ENCODE measurements around the gene RPL7A.

The RPL7A gene

GRCh38 chr9:133335924-133336811 lies 11.8 kb upstream of the RPL7A start, which contains the start of gene SURF6:
SURF6 (minus strand) TSS chr9:133336188; CDS start chr9:133336132, 56 bp downstream.
- H3K36me3 ChIP-seq (ENCODE audit: control insufficient read depth in 1 of 2, insufficient read depth in 2 of 2, low read depth in 1 of 2, low read length in 2 of 2): peaks cover 49 to 67% of the 10 kb centered on the region in 2 experiments
- H3K18ac ChIP-seq (ENCODE audit: low read depth in 1 of 2, low read length in 2 of 2): peak within 1 kb of the TSS; percentile 88 to 92
- H3K14ac ChIP-seq (ENCODE audit: low read length in 2 of 2): peak within 1 kb of the TSS in 1 of 2 experiments; percentile 89
- H2AK5ac ChIP-seq (ENCODE audit: low read length, severe bottlenecking): peak within 1 kb of the TSS; percentile 74
- H3K4me3 ChIP-seq (ENCODE audit: insufficient read depth in 1 of 2, low read depth in 1 of 2, low read length in 2 of 2): peak within 1 kb of the TSS; percentile 94 to 97
- peak within 1 kb of the TSS; percentile 6 for H2BK120ac ChIP-seq (ENCODE audit: low read depth, low read length)
- peak within 1 kb of the TSS; percentile 15 to 25 for H2BK12ac ChIP-seq (ENCODE audit: low read length in 2 of 2)
- peak within 1 kb of the TSS; percentile 13 for H2BK15ac ChIP-seq (ENCODE audit: low read depth, poor library complexity, severe bottlenecking)
- peak within 1 kb of the TSS; percentile 67 for H3K27ac ChIP-seq (ENCODE audit: low read length, poor library complexity, severe bottlenecking)
- 10% methylated on average over 57 of the region's 70 CpGs for WGBS
- peak within 1 kb of the TSS; percentile 94 for H4K91ac ChIP-seq (ENCODE audit: low read length)
- peak within 1 kb of the TSS; percentile 87 for H2AFZ ChIP-seq (ENCODE audit: low read depth, low read length)
- peak within 1 kb of the TSS; percentile 67 to 92 for H3K4ac ChIP-seq (ENCODE audit: low read depth in 1 of 2, low read length in 2 of 2)
- H3K9me3 ChIP-seq (ENCODE audit: control insufficient read depth, low read length): no peaks in the 10 kb centered on the region
- peak; percentile 90 for DNase-seq
- peak within 1 kb of the TSS; percentile 2 for H2BK5ac ChIP-seq (ENCODE audit: low read depth, low read length, poor library complexity, severe bottlenecking)
- H3K4me2 ChIP-seq (ENCODE audit: low read length, poor library complexity, severe bottlenecking): peak within 1 kb of the TSS; percentile 83
- H3K4me1 ChIP-seq (ENCODE audit: control insufficient read depth, insufficient read depth, low read depth, low read length): peaks cover 24% of the 10 kb centered on the region
- H4K8ac ChIP-seq (ENCODE audit: low read length): peak within 1 kb of the TSS; percentile 98
- peaks cover 38% of the 10 kb centered on the region for H3K79me1 ChIP-seq (replicated peaks; ENCODE audit: low read length, poor library complexity, severe bottlenecking)
- H3K27me3 ChIP-seq (ENCODE audit: control insufficient read depth in 1 of 2, insufficient read depth in 1 of 2, low read length in 2 of 2): no peaks in the 10 kb centered on the region
- H3K9ac ChIP-seq (ENCODE audit: low read length): peak within 1 kb of the TSS; percentile 93
- H3K23ac ChIP-seq (ENCODE audit: low read length in 2 of 2): peak within 1 kb of the TSS in 1 of 2 experiments; percentile 73

DNA sequence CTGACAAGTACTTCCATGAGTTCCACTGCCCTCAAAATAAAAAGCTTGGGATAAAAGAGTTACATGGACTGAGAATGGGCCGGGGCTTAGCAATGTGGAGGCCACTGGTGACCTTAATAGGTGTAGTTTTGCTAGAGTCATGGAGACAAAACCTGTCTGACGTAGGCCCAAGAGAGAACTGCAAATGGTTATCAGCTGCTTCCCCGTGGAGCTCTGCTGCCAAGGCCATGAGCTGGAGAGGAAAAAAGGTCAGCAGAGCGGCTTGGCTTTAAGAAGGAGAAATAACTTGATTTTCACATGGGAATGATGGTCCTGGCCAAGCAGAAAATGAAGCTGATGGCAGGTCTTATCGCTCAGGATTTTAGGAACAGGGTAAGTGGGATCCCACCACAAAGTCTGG lies 8.4 kb upstream of the RPL7A start:
- H3K4ac ChIP-seq (ENCODE audit: low read depth in 1 of 2, low read length in 2 of 2): no peak overlapping the region
- H2AFZ ChIP-seq (ENCODE audit: low read depth, low read length): no peak overlapping the region
- peaks cover 51 to 67% of the 10 kb centered on the region in 2 experiments for H3K36me3 ChIP-seq (ENCODE audit: control insufficient read depth in 1 of 2, insufficient read depth in 2 of 2, low read depth in 1 of 2, low read length in 2 of 2)
- H3K27me3 ChIP-seq (ENCODE audit: control insufficient read depth in 1 of 2, insufficient read depth in 1 of 2, low read length in 2 of 2): no peaks in the 10 kb centered on the region
- no peak overlapping the region for H3K4me2 ChIP-seq (ENCODE audit: low read length, poor library complexity, severe bottlenecking)
- H3K14ac ChIP-seq (ENCODE audit: low read length in 2 of 2): no peak overlapping the region
- no peak overlapping the region for H3K9ac ChIP-seq (ENCODE audit: low read length)
- H2BK15ac ChIP-seq (ENCODE audit: low read depth, poor library complexity, severe bottlenecking): no peak overlapping the region
- H4K91ac ChIP-seq (ENCODE audit: low read length): no peak overlapping the region
- no peak overlapping the region for H3K4me3 ChIP-seq (ENCODE audit: insufficient read depth in 1 of 2, low read depth in 1 of 2, low read length in 2 of 2)
- H3K9me3 ChIP-seq (ENCODE audit: control insufficient read depth, low read length): no peaks in the 10 kb centered on the region
- H2BK120ac ChIP-seq (ENCODE audit: low read depth, low read length): no peak overlapping the region
- no peak overlapping the region for H2BK5ac ChIP-seq (ENCODE audit: low read depth, low read length, poor library complexity, severe bottlenecking)
- no peak overlapping the region for H2BK12ac ChIP-seq (ENCODE audit: low read length in 2 of 2)
- H3K4me1 ChIP-seq (ENCODE audit: control insufficient read depth, insufficient read depth, low read depth, low read length): peaks cover 13% of the 10 kb centered on the region
- H2AK5ac ChIP-seq (ENCODE audit: low read length, severe bottlenecking): no peak overlapping the region
- no peak overlapping the region for H4K8ac ChIP-seq (ENCODE audit: low read length)
- no peak overlapping the region for H3K23ac ChIP-seq (ENCODE audit: low read length in 2 of 2)
- no peak overlapping the region for H3K27ac ChIP-seq (ENCODE audit: low read length, poor library complexity, severe bottlenecking)
- DNase-seq: no peak
- no peak overlapping the region for H3K18ac ChIP-seq (ENCODE audit: low read depth in 1 of 2, low read length in 2 of 2)
- WGBS: 96% methylated on average over 5 of the region's 5 CpGs
- H3K79me1 ChIP-seq (replicated peaks; ENCODE audit: low read length, poor library complexity, severe bottlenecking): peaks cover 27% of the 10 kb centered on the region

DNA sequence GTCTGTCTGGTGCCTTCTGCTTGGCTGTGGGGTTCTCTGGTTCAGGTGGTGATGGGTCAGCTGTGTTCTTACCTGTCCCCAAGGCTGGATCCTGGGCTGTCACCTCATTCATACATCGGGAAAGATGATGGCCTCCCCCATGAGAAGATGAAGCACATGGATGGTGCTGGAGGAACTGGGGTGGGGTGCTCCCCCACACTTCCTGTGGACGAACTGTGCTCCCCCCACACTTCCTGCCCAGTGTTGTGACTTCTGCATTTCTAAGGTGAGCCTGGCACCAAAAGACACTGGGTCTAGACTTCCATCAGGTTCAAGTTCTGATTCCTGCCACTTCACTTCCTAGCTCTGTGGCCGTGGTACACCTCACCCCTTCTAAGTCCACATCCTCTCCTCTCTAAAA lies 7.8 kb upstream of the RPL7A start:
- Histone ChIP-seq H3K27ac (ENCODE audit: low read length, poor library complexity, severe bottlenecking) (no peak overlapping the region), H3K14ac (ENCODE audit: low read length in 2 of 2) (no peak overlapping the region), H3K79me1 (replicated peaks; ENCODE audit: low read length, poor library complexity, severe bottlenecking) (peaks cover 31% of the 10 kb centered on the region), H3K4me3 (ENCODE audit: insufficient read depth in 1 of 2, low read depth in 1 of 2, low read length in 2 of 2) (no peak overlapping the region), H2AK5ac (ENCODE audit: low read length, severe bottlenecking) (no peak overlapping the region), H3K36me3 (ENCODE audit: control insufficient read depth in 1 of 2, insufficient read depth in 2 of 2, low read depth in 1 of 2, low read length in 2 of 2) (peaks cover 58 to 73% of the 10 kb centered on the region in 2 experiments), H4K8ac (ENCODE audit: low read length) (no peak overlapping the region), H3K4me1 (ENCODE audit: control insufficient read depth, insufficient read depth, low read depth, low read length) (peaks cover 12% of the 10 kb centered on the region), H3K4ac (ENCODE audit: low read depth in 1 of 2, low read length in 2 of 2) (no peak overlapping the region), H3K27me3 (ENCODE audit: control insufficient read depth in 1 of 2, insufficient read depth in 1 of 2, low read length in 2 of 2) (no peaks in the 10 kb centered on the region), H2AFZ (ENCODE audit: low read depth, low read length) (no peak overlapping the region), H2BK120ac (ENCODE audit: low read depth, low read length) (no peak overlapping the region), H3K4me2 (ENCODE audit: low read length, poor library complexity, severe bottlenecking) (no peak overlapping the region), H3K18ac (ENCODE audit: low read depth in 1 of 2, low read length in 2 of 2) (no peak overlapping the region), H3K9ac (ENCODE audit: low read length) (no peak overlapping the region), H2BK12ac (ENCODE audit: low read length in 2 of 2) (no peak overlapping the region), H2BK5ac (ENCODE audit: low read depth, low read length, poor library complexity, severe bottlenecking) (no peak overlapping the region), H3K9me3 (ENCODE audit: control insufficient read depth, low read length) (no peaks in the 10 kb centered on the region), H4K91ac (ENCODE audit: low read length) (no peak overlapping the region), H2BK15ac (ENCODE audit: low read depth, poor library complexity, severe bottlenecking) (no peak overlapping the region), H3K23ac (ENCODE audit: low read length in 2 of 2) (no peak overlapping the region)
- DNase-seq: no peak
- 91% methylated on average over 3 of the region's 3 CpGs for WGBS

DNA sequence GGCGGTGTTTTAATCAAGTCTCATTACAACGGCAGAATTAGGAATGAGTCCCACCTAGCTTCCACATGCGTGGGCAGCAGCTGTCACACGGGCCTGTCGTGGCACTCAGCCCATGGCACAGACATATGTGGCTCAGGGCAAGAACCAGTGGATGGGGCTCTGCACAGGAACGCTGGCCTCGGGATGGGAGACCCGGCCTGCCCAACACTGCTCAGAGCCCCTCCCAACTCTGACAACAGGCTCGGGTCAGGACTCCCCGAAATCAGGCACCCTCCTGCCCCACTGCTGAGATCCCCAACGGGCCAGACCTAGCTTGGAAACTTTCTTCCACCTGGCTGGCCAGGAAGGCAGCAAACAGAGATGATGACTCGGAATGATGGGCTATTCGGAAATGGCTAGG lies 7.1 kb upstream of the RPL7A start:
- DNase-seq: no peak
- Histone ChIP-seq H3K9ac (ENCODE audit: low read length) (no peak overlapping the region), H2BK5ac (ENCODE audit: low read depth, low read length, poor library complexity, severe bottlenecking) (no peak overlapping the region), H3K14ac (ENCODE audit: low read length in 2 of 2) (no peak overlapping the region), H3K4ac (ENCODE audit: low read depth in 1 of 2, low read length in 2 of 2) (no peak overlapping the region), H2BK15ac (ENCODE audit: low read depth, poor library complexity, severe bottlenecking) (no peak overlapping the region), H4K8ac (ENCODE audit: low read length) (no peak overlapping the region), H3K9me3 (ENCODE audit: control insufficient read depth, low read length) (no peaks in the 10 kb centered on the region), H2AK5ac (ENCODE audit: low read length, severe bottlenecking) (no peak overlapping the region), H3K4me1 (ENCODE audit: control insufficient read depth, insufficient read depth, low read depth, low read length) (peaks cover 12% of the 10 kb centered on the region), H3K4me2 (ENCODE audit: low read length, poor library complexity, severe bottlenecking) (no peak overlapping the region), H2BK12ac (ENCODE audit: low read length in 2 of 2) (no peak overlapping the region), H4K91ac (ENCODE audit: low read length) (no peak overlapping the region), H2AFZ (ENCODE audit: low read depth, low read length) (no peak overlapping the region), H3K4me3 (ENCODE audit: insufficient read depth in 1 of 2, low read depth in 1 of 2, low read length in 2 of 2) (no peak overlapping the region), H3K79me1 (replicated peaks; ENCODE audit: low read length, poor library complexity, severe bottlenecking) (peaks cover 37% of the 10 kb centered on the region), H3K18ac (ENCODE audit: low read depth in 1 of 2, low read length in 2 of 2) (no peak overlapping the region), H3K27me3 (ENCODE audit: control insufficient read depth in 1 of 2, insufficient read depth in 1 of 2, low read length in 2 of 2) (no peaks in the 10 kb centered on the region), H3K27ac (ENCODE audit: low read length, poor library complexity, severe bottlenecking) (no peak overlapping the region), H3K36me3 (ENCODE audit: control insufficient read depth in 1 of 2, insufficient read depth in 2 of 2, low read depth in 1 of 2, low read length in 2 of 2) (peaks cover 64 to 80% of the 10 kb centered on the region in 2 experiments), H3K23ac (ENCODE audit: low read length in 2 of 2) (no peak overlapping the region), H2BK120ac (ENCODE audit: low read depth, low read length) (no peak overlapping the region)
- WGBS: 96% methylated on average over 13 of the region's 13 CpGs

Data from mesenchymal stem cell (in vitro differentiated cells and primary cell).